ENCODE measurements around the gene TSC1.

GRCh38 chr9:132949709-132950108, 5.3 kb upstream of the TSC1 start:
- TF ChIP-seq CTCF (IDR thresholded peaks at IDR 0.05) (no peak), EZH2 (IDR thresholded peaks at IDR 0.05) (no peak)

Data from neural progenitor cell (in vitro differentiated cells).